Liver (tissue), 9 donors: Measurements from ENCODE around the gene ZNF488. TPM values are rescaled to one million over a fixed set of nuclear protein-coding genes. Genes with fewer than 3 reads are reported as not detected.

Source experiments
- DNase-seq: peaks from one replicate; pipeline ENCODE4 v3.0.0-alpha.2; 2017; ENCODE audit warnings: low spot score
- H3K27ac ChIP-seq, 2 donors: one replicate each; pipeline ENCODE4 v1.7.0; 2013; ENCODE audit warnings: inconsistent platforms in 2 of 2, low read length in 2 of 2, control low read depth in 1 of 2, low read depth in 1 of 2, mild to moderate bottlenecking in 1 of 2
- H3K27me3 ChIP-seq, 4 donors: one replicate each; pipeline versions ENCODE4 v1.6.1 to v1.7.0; 2013; ENCODE audit warnings: low read length in 3 of 4, inconsistent platforms in 1 of 4, mild to moderate bottlenecking in 1 of 4, moderate library complexity in 1 of 4; ENCODE audit not compliant: control insufficient read depth in 4 of 4, insufficient read depth in 4 of 4
- H3K36me3 ChIP-seq, 4 donors: one replicate each; pipeline versions ENCODE4 v1.6.1 to v1.7.0; 2013; ENCODE audit warnings: low read length in 3 of 4, mild to moderate bottlenecking in 3 of 4, low read depth in 1 of 4, moderate library complexity in 1 of 4; ENCODE audit not compliant: control insufficient read depth in 4 of 4, insufficient read depth in 3 of 4
- H3K4me1 ChIP-seq, 4 donors: one replicate each; pipeline versions ENCODE4 v1.6.1 to v1.7.0; 2013; ENCODE audit warnings: low read length in 3 of 4, mild to moderate bottlenecking in 3 of 4, moderate library complexity in 1 of 4; ENCODE audit not compliant: control insufficient read depth in 4 of 4, insufficient read depth in 4 of 4
- H3K4me3 ChIP-seq, 3 donors: one replicate each; pipeline versions ENCODE4 v1.6.1 to v1.7.0; 2013; ENCODE audit warnings: low read length in 3 of 3, control low read depth in 1 of 3, low read depth in 1 of 3, mild to moderate bottlenecking in 1 of 3
- H3K9ac ChIP-seq, 2 donors: one replicate each; pipeline ENCODE4 v1.7.0; 2013; ENCODE audit warnings: low read length in 2 of 2, mild to moderate bottlenecking in 2 of 2, moderate library complexity in 2 of 2, control low read depth in 1 of 2, low read depth in 1 of 2
- H3K9me3 ChIP-seq, 4 donors: one replicate each; pipeline versions ENCODE4 v1.6.1 to v1.7.0; 2013; ENCODE audit warnings: low read length in 3 of 4; ENCODE audit not compliant: control insufficient read depth in 4 of 4
- ATF3 ChIP-seq: IDR thresholded peaks from 2 replicates; pipeline ENCODE4 v1.6.1; 2016; ENCODE audit warnings: antibody characterized with exemption
- CTCF ChIP-seq: fragments of 150-350 bp; IDR thresholded peaks from 2 replicates; pipeline ENCODE4 v1.5.1; 2017; ENCODE audit warnings: improper control_type of control experiment, low read depth, low read length; ENCODE audit not compliant: missing input control
- EGR1 ChIP-seq, 2 donors: IDR thresholded peaks; 2 replicates each; pipeline ENCODE4 v1.6.1; 2016 to 2018; ENCODE audit warnings: antibody characterized with exemption in 2 of 2, low read depth in 2 of 2
- FOXA1 ChIP-seq: IDR thresholded peaks from 2 replicates; pipeline ENCODE4 v1.6.1; 2016; ENCODE audit warnings: antibody characterized with exemption
- FOXA2 ChIP-seq: IDR thresholded peaks from 2 replicates; pipeline ENCODE4 v1.6.1; 2016; ENCODE audit warnings: antibody characterized with exemption
- GABPA ChIP-seq, 2 donors: IDR thresholded peaks in 1 of 2; conservative IDR thresholded peaks in 1 of 2; 2 replicates each; pipeline ENCODE4 v1.6.1; 2016; ENCODE audit warnings: antibody characterized with exemption in 2 of 2, mild to moderate bottlenecking in 1 of 2, moderate library complexity in 1 of 2
- HNF4A ChIP-seq, 2 donors: conservative IDR thresholded peaks; 2 replicates each; pipeline ENCODE4 v1.6.1; 2016; ENCODE audit warnings: antibody characterized with exemption in 2 of 2, mild to moderate bottlenecking in 2 of 2
- HNF4G ChIP-seq: IDR thresholded peaks from 2 replicates; pipeline ENCODE4 v1.6.1; 2016; ENCODE audit warnings: antibody characterized with exemption
- JUND ChIP-seq, 2 donors: IDR thresholded peaks; 2 replicates each; pipeline ENCODE4 v1.6.1; 2016; ENCODE audit warnings: antibody characterized with exemption in 2 of 2
- MAX ChIP-seq: IDR thresholded peaks from 2 replicates; pipeline ENCODE4 v1.6.1; 2016; ENCODE audit warnings: antibody characterized with exemption
- NR2F2 ChIP-seq: IDR thresholded peaks from 2 replicates; pipeline ENCODE4 v1.6.1; 2016; ENCODE audit warnings: antibody characterized with exemption
- RAD21 ChIP-seq, 2 donors: IDR thresholded peaks; 2 replicates each; pipeline ENCODE4 v1.6.1; 2016; ENCODE audit warnings: antibody characterized with exemption in 2 of 2, mild to moderate bottlenecking in 2 of 2
- REST ChIP-seq: IDR thresholded peaks from 2 replicates; pipeline ENCODE4 v1.6.1; 2016; ENCODE audit warnings: antibody characterized with exemption, mild to moderate bottlenecking
- RXRA ChIP-seq, 2 donors: IDR thresholded peaks; 2 replicates each; pipeline ENCODE4 v1.6.1; 2017 to 2018; ENCODE audit warnings: antibody characterized with exemption in 2 of 2, mild to moderate bottlenecking in 1 of 2
- SP1 ChIP-seq: IDR thresholded peaks from 2 replicates; pipeline ENCODE4 v1.6.1; 2018; ENCODE audit warnings: antibody characterized with exemption, mild to moderate bottlenecking
- TAF1 ChIP-seq: conservative IDR thresholded peaks from 2 replicates; pipeline ENCODE4 v1.6.1; 2016; ENCODE audit warnings: antibody characterized with exemption, mild to moderate bottlenecking
- YY1 ChIP-seq: IDR thresholded peaks from 2 replicates; pipeline ENCODE4 v1.6.1; 2016; ENCODE audit warnings: antibody characterized with exemption, mild to moderate bottlenecking
- ZBTB33 ChIP-seq: IDR thresholded peaks from 2 replicates; pipeline ENCODE4 v1.6.1; 2016; ENCODE audit warnings: antibody characterized with exemption
- WGBS: extraction: QIAGEN DNeasy Blood & Tissue Kit; methylation state at CpG from one replicate; pipeline ENCODE4 v1.1.7; 2013; 5-methylcytosine and 5-hydroxymethylcytosine counted together
- polyA plus RNA-seq, 2 donors: library from polyadenylated mRNA; stranded (reverse) in 1 of 2; unstranded in 1 of 2; fragments of 200-250 nt in 1 of 2; fragments of >200 nt in 1 of 2; fragmentation: Nextera tagmentation in 1 of 2; extraction: Ambion mirVana in 1 of 2; gene quantifications; one replicate each; pipeline versions ENCODE4 v1.2.1 to v1.2.3, GENCODE V29; 2013 to 2015
- total RNA-seq, 2 donors: library from RNA; depleted of rRNA; stranded (reverse); fragments of >200 nt; gene quantifications; one replicate each; pipeline ENCODE4 v1.2.3, GENCODE V29; 2014
- donor health status: healthy.
- donor health status: healthy.
- donor health status: healthy.
- donor health status: healthy.
- donor health status: healthy.

The ZNF488 gene
- total and polyA plus RNA-seq, 4 donors: 0.02 to 0.09 TPM; not detected in 2

GRCh38 chr10:47318706-47319105 is 65.4 kb downstream of the ZNF488 start:
- H3K27me3 ChIP-seq: no peaks in the 10 kb centered on the region
- H3K9me3 ChIP-seq: no peaks in the 10 kb centered on the region
- H3K36me3 ChIP-seq: no peaks in the 10 kb centered on the region
- H3K4me1 ChIP-seq: no peaks in the 10 kb centered on the region
- H3K27ac ChIP-seq: no peak overlapping the region
- DNase-seq: no peak
- no peak overlapping the region for H3K4me3 ChIP-seq
- WGBS: 73% methylated on average over 9 of the region's 9 CpGs
- no peak overlapping the region for H3K9ac ChIP-seq
- TF ChIP-seq JUND (IDR thresholded peaks at IDR 0.05): no peak
- no peak for TF ChIP-seq NR2F2
- no peak for TF ChIP-seq RXRA (IDR thresholded peaks at IDR 0.05)
- no peak for TF ChIP-seq ZBTB33
- no peak for TF ChIP-seq EGR1 (IDR thresholded peaks at IDR 0.05; ENCODE audit: low read depth in 2 of 2)
- no peak for TF ChIP-seq REST
- TF ChIP-seq MAX: no peak
- TF ChIP-seq YY1: no peak
- no peak for TF ChIP-seq RAD21 (IDR thresholded peaks at IDR 0.05)
- no peak for TF ChIP-seq GABPA (IDR thresholded peaks at IDR 0.05 in 1 of 2, conservative IDR thresholded peaks at IDR 0.05 in 1 of 2)
- no peak for TF ChIP-seq SP1
- TF ChIP-seq HNF4A (conservative IDR thresholded peaks at IDR 0.05): no peak
- no peak for TF ChIP-seq FOXA1
- no peak for TF ChIP-seq TAF1
- no peak for TF ChIP-seq CTCF
- no peak for TF ChIP-seq FOXA2
- no peak for TF ChIP-seq HNF4G
- TF ChIP-seq ATF3: no peak

- H3K36me3 ChIP-seq: no peaks in the 10 kb centered on the region
- H3K27me3 ChIP-seq: no peaks in the 10 kb centered on the region
- DNase-seq: no peak
- no peak overlapping the region for H3K27ac ChIP-seq
- 89% methylated on average over 4 of the region's 4 CpGs for WGBS
- no peaks in the 10 kb centered on the region for H3K9me3 ChIP-seq
- no peak overlapping the region for H3K9ac ChIP-seq
- no peak overlapping the region for H3K4me3 ChIP-seq
- H3K4me1 ChIP-seq: no peaks in the 10 kb centered on the region
- TF ChIP-seq HNF4G: no peak
- TF ChIP-seq RAD21 (IDR thresholded peaks at IDR 0.05): no peak
- TF ChIP-seq SP1: no peak
- TF ChIP-seq MAX: no peak
- no peak for TF ChIP-seq REST
- TF ChIP-seq JUND (IDR thresholded peaks at IDR 0.05): no peak
- no peak for TF ChIP-seq EGR1 (IDR thresholded peaks at IDR 0.05; ENCODE audit: low read depth in 2 of 2)
- no peak for TF ChIP-seq RXRA (IDR thresholded peaks at IDR 0.05)
- TF ChIP-seq TAF1: no peak
- no peak for TF ChIP-seq FOXA2
- TF ChIP-seq ATF3: no peak
- TF ChIP-seq HNF4A (conservative IDR thresholded peaks at IDR 0.05): no peak
- no peak for TF ChIP-seq FOXA1
Measured at GRCh38 chr10:47317251-47317650, 66.8 kb downstream of the ZNF488 start.
